HuH-7.5 (cell line): ENCODE results near the gene RAET1G.
"Not testable (repeated sequence)": the region's sequence is repeated elsewhere in the genome, so short reads cannot be mapped to it uniquely, and the experiment has no call there.

Source experiments
- DNase-seq: peaks from one replicate; pipeline ENCODE4 v3.0.0; 2011; ENCODE audit warnings: low spot score

Gene RAET1G

GRCh38 chr6:149934249-149935156 is 11.6 kb upstream of the RAET1G start:
- no peak for DNase-seq

- DNase-seq = no peak
Observed at GRCh38 chr6:149933461-149933860, 10.5 kb upstream of the RAET1G start.

GRCh38 chr6:149933036-149933435 is 10.1 kb upstream of the RAET1G start:
- DNase-seq = no peak

- no peak for DNase-seq
Observed at GRCh38 chr6:149931501-149931900, 8.6 kb upstream of the RAET1G start.

GRCh38 chr6:149929422-149929821 is 6.5 kb upstream of the RAET1G start:
- DNase-seq = no peak

- not testable (repeated sequence) for DNase-seq
Observed at GRCh38 chr6:149927025-149927424, 4.1 kb upstream of the RAET1G start.

- DNase-seq = peak; percentile 69
Observed at GRCh38 chr6:149925974-149926777, 3.3 kb upstream of the RAET1G start.

GRCh38 chr6:149925253-149925973 is 2.5 kb upstream of the RAET1G start:
- DNase-seq = no peak

GRCh38 chr6:149924933-149925252 is 2.0 kb upstream of the RAET1G start:
- DNase-seq = no peak

- no peak for DNase-seq
Observed at GRCh38 chr6:149924206-149924932, 1.4 kb upstream of the RAET1G start.

- DNase-seq = no peak
Observed at GRCh38 chr6:149923327-149923986, 536 bp upstream of the RAET1G start.

GRCh38 chr6:149922091-149922490 is 830 bp downstream of the RAET1G start:
- not testable (repeated sequence) for DNase-seq

- DNase-seq = no peak
Observed at GRCh38 chr6:149921361-149921760, 1.6 kb downstream of the RAET1G start.

GRCh38 chr6:149919834-149920225 is 3.1 kb downstream of the RAET1G start:
- no peak for DNase-seq

GRCh38 chr6:149919126-149919833 is 3.6 kb downstream of the RAET1G start:
- not testable (repeated sequence) for DNase-seq

- DNase-seq = no peak
Observed at GRCh38 chr6:149918151-149918905, 4.6 kb downstream of the RAET1G start.

- DNase-seq = no peak
Observed at GRCh38 chr6:149917679-149918078, 5.2 kb downstream of the RAET1G start.

GRCh38 chr6:149915970-149916865 is 6.7 kb downstream of the RAET1G start:
- DNase-seq = no peak
